Upper lobe of left lung (tissue), 4 donors: ENCODE results near the gene BTF3L4.
"Not testable (repeated sequence)": the region's sequence is repeated elsewhere in the genome, so short reads cannot be mapped to it uniquely, and the experiment has no call there.

ENCODE experiments used
- CTCF ChIP-seq, 6 experiments: fragments of 450-650 bp in 4 of 6; fragments of 200-600 bp in 2 of 6; sonication (generic) in 2 of 6; IDR thresholded peaks; one replicate each; pipeline ENCODE4 v1.5.1; 2016 to 2019; ENCODE audit warnings: antibody characterized with exemption in 6 of 6
- POLR2A ChIP-seq, 4 donors: fragments of 450-650 bp; IDR thresholded peaks; one replicate each; pipeline ENCODE4 v1.5.1; 2016 to 2017; ENCODE audit warnings: antibody characterized with exemption in 4 of 4, mild to moderate bottlenecking in 2 of 4
- POLR2AphosphoS5 ChIP-seq, 2 donors: sonication (generic); formaldehyde crosslinking; IDR thresholded peaks; one replicate each; pipeline ENCODE4 v1.5.1; 2017; ENCODE audit warnings: antibody characterized with exemption in 2 of 2

- not testable (repeated sequence) for TF ChIP-seq CTCF, POLR2A, POLR2AphosphoS5 (IDR thresholded peaks at IDR 0.05)
Observed at GRCh38 chr1:52049337-52049736, 6.8 kb upstream of the BTF3L4 start.
